ENCODE data around the gene NEU3. TPM values are rescaled to one million over a fixed set of nuclear protein-coding genes. Genes with fewer than 3 reads are reported as not detected.

Gene NEU3
- total RNA-seq, 2 experiments from 2014 or later = 14.2 to 20.0 TPM

GRCh38 chr11:75063741-75064314, 75.1 kb downstream of the NEU3 start:
- H3K36me3 Mint-ChIP-seq = no peaks in the 10 kb centered on the region
- peaks cover 41% of the 10 kb centered on the region for H3K27me3 Mint-ChIP-seq
- ATAC-seq (no peak), DNase-seq (no peak)
- CTCF ChIA-PET = interaction anchor here (1.3 kb wide), 1 partner anchor 178 kb away, joined by 4 read pairs; no protein-coding TSS in a partner anchor
- no peaks in the 10 kb centered on the region for H3K4me1 Mint-ChIP-seq
- H3K27ac Mint-ChIP-seq = no peak overlapping the region
- no peak overlapping the region for H3K4me3 Mint-ChIP-seq
- no peaks in the 10 kb centered on the region for H3K9me3 Mint-ChIP-seq (ENCODE audit: low read depth)

- H3K4me1 Mint-ChIP-seq = no peaks in the 10 kb centered on the region
- H3K4me3 Mint-ChIP-seq = no peak overlapping the region
- H3K27ac Mint-ChIP-seq = no peak overlapping the region
- H3K36me3 Mint-ChIP-seq = no peaks in the 10 kb centered on the region
- H3K9me3 Mint-ChIP-seq (ENCODE audit: low read depth) = no peaks in the 10 kb centered on the region
- ATAC-seq = no peak
- no peak for DNase-seq
- CTCF ChIA-PET = no interaction called here
- H3K27me3 Mint-ChIP-seq = peaks cover 39% of the 10 kb centered on the region
Measured at GRCh38 chr11:75066061-75066460, 77.3 kb downstream of the NEU3 start.

Other genes with a start within 250 kb of the NEU3 start
- gene RNF169, start 240.1 kb upstream of the NEU3 start, total RNA-seq = 10 to 100 TPM; 17.2 to 17.3 TPM
- 10 to 100 TPM; 32.2 to 39.4 TPM for gene XRRA1, start 39.8 kb upstream of the NEU3 start, total RNA-seq
- gene SPCS2, start 39.7 kb upstream of the NEU3 start, total RNA-seq = 100 to 1,000 TPM; 130 to 156 TPM
- gene OR2AT4, start 107.9 kb downstream of the NEU3 start, total RNA-seq = not detected
- not detected for gene SLCO2B1, start 162.2 kb downstream of the NEU3 start, total RNA-seq

Measured in activated CD8-positive, alpha-beta memory T cell treated with anti-CD3 and anti-CD28 coated beads, Interleukin-2, amount 10 ng/mL, durations not matched to agents 7 days and 5 days (primary cell).